ENCODE measurements around the gene ENTPD6. TPM values are rescaled to one million over a fixed set of nuclear protein-coding genes. Genes with fewer than 3 reads are reported as not detected.

ENTPD6 gene
- 100 to 1,000 TPM; 163 to 261 (median 224) TPM for total RNA-seq

DNA sequence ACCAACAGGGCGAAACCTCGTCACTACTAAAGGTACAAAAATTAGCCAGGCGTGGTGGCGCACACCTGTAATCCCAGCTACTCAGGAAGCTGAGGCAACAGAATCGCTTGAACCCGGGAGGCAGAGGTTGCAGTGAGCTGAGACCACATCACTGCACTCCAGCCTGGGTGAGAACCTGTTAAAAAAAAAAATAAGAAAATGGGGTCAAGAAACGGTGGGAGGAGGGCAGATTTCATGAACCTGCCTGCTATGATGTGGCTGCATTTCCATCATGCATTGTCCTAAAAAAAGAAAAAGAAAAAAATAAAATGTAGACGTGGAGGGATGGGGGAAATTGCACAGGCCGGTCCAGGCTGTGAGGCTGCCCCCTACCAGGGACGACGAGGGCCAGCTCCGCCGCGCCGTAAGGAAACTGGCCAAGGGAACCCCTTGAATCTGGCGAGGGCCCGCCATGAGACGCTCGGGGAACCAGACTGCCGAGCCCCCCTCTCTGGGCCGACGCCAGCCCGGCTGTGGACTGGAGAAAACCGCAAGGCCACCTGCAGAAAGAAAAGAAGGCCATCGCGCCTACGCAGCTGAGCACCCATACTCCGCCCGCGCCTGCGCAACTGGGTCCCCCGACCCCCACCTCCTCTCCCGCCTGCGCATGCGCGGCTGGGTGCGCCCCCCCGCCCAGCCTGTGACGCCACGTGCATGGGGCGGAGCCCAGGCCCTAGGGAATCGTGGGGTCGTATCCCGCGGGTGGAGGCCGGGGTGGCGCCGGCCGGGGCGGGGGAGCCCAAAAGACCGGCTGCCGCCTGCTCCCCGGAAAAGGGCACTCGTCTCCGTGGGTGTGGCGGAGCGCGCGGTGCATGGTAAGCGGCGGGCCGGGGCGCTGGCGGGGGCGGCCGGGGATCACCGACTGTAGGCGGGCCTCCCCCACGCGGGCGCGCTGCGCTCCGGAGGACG is at the start of gene ENTPD6:
ENTPD6 (plus strand) TSS at position 699 of the 948 bp plus-strand sequence. CDS start 10,825 bp downstream, outside the sequence.
- no peaks in the 10 kb centered on the region for H3K27me3 ChIP-seq
- peak within 1 kb of the TSS; percentile 84 to 94 (median 91) for H3K27ac ChIP-seq
- no peaks in the 10 kb centered on the region for H3K9me3 ChIP-seq
- DNase-seq = peak; percentile 96
- intact Hi-C loops (cut with DNase I; ENCODE audit: low total_unique reads) (no loop called here), in situ Hi-C loops (cut with MboI; ENCODE audit: low pct_ligation_motif_present in 1 of 4, low pct_unique_long_range_greater_than_20kb in 1 of 4, low sequenced_read_pairs in 3 of 4) (loop anchor here in 2 of 4 donors (10.0 to 25.0 kb wide), 4 partner anchors 92 to 210 kb away; partner anchors contain the start of genes APMAP (in 2 of the 2) and GINS1 (in 1 of the 2))
- no peaks in the 10 kb centered on the region for H3K36me3 ChIP-seq
- H3K4me3 ChIP-seq = peak within 1 kb of the TSS; percentile 64 to 98 (median 80)
- 11 to 49% methylated on average over 9 to 39 of the region's 75 CpGs for WGBS, 2 donors (ENCODE audit: low coverage in 1 of 2)
- peaks cover 22 to 44% (median 34%) of the 10 kb centered on the region in 4 donors for H3K4me1 ChIP-seq
- peak; percentile 76 for TF ChIP-seq POLR2A (IDR thresholded peaks at IDR 0.05)
- TF ChIP-seq, protein P1, sequence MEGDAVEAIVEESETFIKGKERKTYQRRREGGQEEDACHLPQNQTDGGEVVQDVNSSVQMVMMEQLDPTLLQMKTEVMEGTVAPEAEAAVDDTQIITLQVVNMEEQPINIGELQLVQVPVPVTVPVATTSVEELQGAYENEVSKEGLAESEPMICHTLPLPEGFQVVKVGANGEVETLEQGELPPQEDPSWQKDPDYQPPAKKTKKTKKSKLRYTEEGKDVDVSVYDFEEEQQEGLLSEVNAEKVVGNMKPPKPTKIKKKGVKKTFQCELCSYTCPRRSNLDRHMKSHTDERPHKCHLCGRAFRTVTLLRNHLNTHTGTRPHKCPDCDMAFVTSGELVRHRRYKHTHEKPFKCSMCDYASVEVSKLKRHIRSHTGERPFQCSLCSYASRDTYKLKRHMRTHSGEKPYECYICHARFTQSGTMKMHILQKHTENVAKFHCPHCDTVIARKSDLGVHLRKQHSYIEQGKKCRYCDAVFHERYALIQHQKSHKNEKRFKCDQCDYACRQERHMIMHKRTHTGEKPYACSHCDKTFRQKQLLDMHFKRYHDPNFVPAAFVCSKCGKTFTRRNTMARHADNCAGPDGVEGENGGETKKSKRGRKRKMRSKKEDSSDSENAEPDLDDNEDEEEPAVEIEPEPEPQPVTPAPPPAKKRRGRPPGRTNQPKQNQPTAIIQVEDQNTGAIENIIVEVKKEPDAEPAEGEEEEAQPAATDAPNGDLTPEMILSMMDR (IDR thresholded peaks at IDR 0.05) = peak in 4 of 5 experiments; percentile 4 to 28 (median 10)
- TF ChIP-seq EP300 (IDR thresholded peaks at IDR 0.05; ENCODE audit: low read depth) = no peak
- peak; percentile 87 to 91 (median 90) for TF ChIP-seq POLR2AphosphoS5 (IDR thresholded peaks at IDR 0.05)

- DNase-seq = no peak
- peaks cover 28% of the 10 kb centered on the region for H3K27me3 ChIP-seq
- in situ Hi-C loops (cut with MboI; ENCODE audit: low pct_ligation_motif_present in 1 of 4, low pct_unique_long_range_greater_than_20kb in 1 of 4, low sequenced_read_pairs in 3 of 4) = no loop called here
- H3K27ac ChIP-seq = no peak overlapping the region
- no peak overlapping the region for H3K4me3 ChIP-seq
- no peaks in the 10 kb centered on the region for H3K9me3 ChIP-seq
- no peak for TF ChIP-seq EP300 (IDR thresholded peaks at IDR 0.05; ENCODE audit: low read depth)
- TF ChIP-seq, protein P1 (IDR thresholded peaks at IDR 0.05) = no peak
- no peak for TF ChIP-seq POLR2AphosphoS5 (IDR thresholded peaks at IDR 0.05)
- TF ChIP-seq POLR2A (IDR thresholded peaks at IDR 0.05) = no peak
- no peaks in the 10 kb centered on the region for H3K36me3 ChIP-seq
- peaks cover 3 to 11% (median 9%) of the 10 kb centered on the region in 4 donors for H3K4me1 ChIP-seq
- WGBS, 2 donors (ENCODE audit: low coverage in 1 of 2) = 93% methylated on average over 8 of the region's 8 CpGs; no CpG with 5 or more reads in 1 of the 2 donors
- intact Hi-C loops (cut with DNase I; ENCODE audit: low total_unique reads) = no loop called here
Observed at GRCh38 chr20:25146976-25147375, 48.5 kb upstream of the ENTPD6 start.

DNA sequence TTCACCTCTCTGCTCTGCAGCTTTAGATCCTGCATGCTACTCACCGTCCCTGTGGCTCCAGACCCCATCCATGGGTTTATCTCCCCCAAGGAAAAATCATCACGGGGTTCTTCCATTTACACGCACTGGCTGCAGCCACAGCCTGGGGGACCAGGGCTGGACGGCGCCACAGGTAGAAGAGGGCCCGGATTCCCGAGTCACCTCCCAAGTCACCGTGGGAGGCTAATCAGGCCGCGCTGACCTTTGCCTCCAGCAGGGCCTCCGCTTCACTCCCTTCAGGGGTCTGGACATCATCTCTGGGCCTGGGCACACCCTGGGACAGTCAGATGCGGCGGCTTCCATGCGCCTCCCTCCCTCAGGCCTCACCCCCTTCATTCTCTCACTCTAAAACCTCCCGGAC is 47.8 kb upstream of the ENTPD6 start:
- WGBS, 2 donors (ENCODE audit: low coverage in 1 of 2) = 85% methylated on average over 15 of the region's 15 CpGs; no CpG with 5 or more reads in 1 of the 2 donors
- no peak overlapping the region for H3K4me3 ChIP-seq
- intact Hi-C loops (cut with DNase I; ENCODE audit: low total_unique reads) = no loop called here

DNA sequence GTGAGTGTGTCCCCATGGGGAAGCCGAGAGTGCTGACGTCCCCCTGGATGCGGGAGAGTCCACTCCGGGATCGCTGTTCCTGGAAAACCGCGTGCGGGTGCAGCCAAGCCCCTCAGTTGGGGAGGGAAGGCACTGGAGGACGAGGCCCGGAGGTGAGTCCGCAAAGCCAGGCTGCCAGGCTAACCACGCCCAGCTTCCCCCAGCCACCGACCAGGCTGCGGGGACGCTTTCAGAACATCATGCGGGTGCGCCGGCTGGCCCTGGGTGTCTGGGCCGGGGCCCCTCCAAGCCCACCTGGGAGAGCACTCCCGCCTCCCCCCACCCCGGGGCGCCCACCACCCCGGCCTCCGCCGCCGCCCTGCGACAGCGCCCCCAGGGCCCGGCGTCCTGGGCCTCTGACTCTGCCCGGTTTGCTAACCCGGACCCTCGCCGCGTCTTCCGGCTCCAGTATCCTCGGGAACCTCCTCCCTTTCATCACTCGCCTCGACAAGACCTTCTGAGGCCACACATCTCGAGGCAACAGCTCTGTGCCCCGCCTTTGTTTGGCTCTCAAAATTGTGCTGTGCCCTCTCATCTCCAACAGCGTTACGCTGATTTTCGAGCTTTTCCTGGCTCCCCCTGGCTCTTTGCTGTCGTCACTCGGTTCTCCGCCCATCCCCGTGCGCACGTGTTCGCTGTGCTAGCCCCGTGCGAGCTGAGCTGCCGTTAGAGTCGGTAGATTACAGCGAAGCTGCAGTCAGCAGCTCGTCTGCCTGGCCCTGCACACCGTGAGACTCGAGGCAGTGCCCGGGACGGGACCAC is 47.1 kb upstream of the ENTPD6 start:
- in situ Hi-C loops (cut with MboI; ENCODE audit: low pct_ligation_motif_present in 1 of 4, low pct_unique_long_range_greater_than_20kb in 1 of 4, low sequenced_read_pairs in 3 of 4) = no loop called here
- Histone ChIP-seq H3K4me3 (peak overlapping the region; percentile 8 to 40 (median 22)), H3K27me3 (peaks cover 28% of the 10 kb centered on the region), H3K9me3 (no peaks in the 10 kb centered on the region), H3K27ac (no peak overlapping the region), H3K36me3 (no peaks in the 10 kb centered on the region), H3K4me1 (peaks cover 3 to 11% (median 9%) of the 10 kb centered on the region in 4 donors)
- intact Hi-C loops (cut with DNase I; ENCODE audit: low total_unique reads) = no loop called here
- WGBS, 2 donors (ENCODE audit: low coverage in 1 of 2) = 21% methylated on average over 43 of the region's 61 CpGs; no CpG with 5 or more reads in 1 of the 2 donors
- TF ChIP-seq, protein P1 (IDR thresholded peaks at IDR 0.05) = no peak
- no peak for TF ChIP-seq POLR2AphosphoS5 (IDR thresholded peaks at IDR 0.05)
- no peak for TF ChIP-seq POLR2A (IDR thresholded peaks at IDR 0.05)
- TF ChIP-seq EP300 (IDR thresholded peaks at IDR 0.05; ENCODE audit: low read depth) = no peak
- peak; percentile 48 for DNase-seq

More for the DNA sequence above, 47.8 kb upstream of the ENTPD6 start:
- no peaks in the 10 kb centered on the region for H3K36me3 ChIP-seq
- no peak for DNase-seq
- in situ Hi-C loops (cut with MboI; ENCODE audit: low pct_ligation_motif_present in 1 of 4, low pct_unique_long_range_greater_than_20kb in 1 of 4, low sequenced_read_pairs in 3 of 4) = no loop called here
- no peak for TF ChIP-seq POLR2AphosphoS5 (IDR thresholded peaks at IDR 0.05)
- TF ChIP-seq POLR2A (IDR thresholded peaks at IDR 0.05) = no peak
- no peaks in the 10 kb centered on the region for H3K9me3 ChIP-seq
- H3K4me1 ChIP-seq = peaks cover 3 to 11% (median 9%) of the 10 kb centered on the region in 4 donors
- H3K27me3 ChIP-seq = peaks cover 28% of the 10 kb centered on the region
- H3K27ac ChIP-seq = no peak overlapping the region

Data from transverse colon (tissue), 4 donors.